ENCODE measurements around the gene GYS1. TPM values are rescaled to one million over a fixed set of nuclear protein-coding genes. Genes with fewer than 3 reads are reported as not detected.

GYS1 gene
- total and polyA plus RNA-seq, 10 of the 15 experiments (the other 5 are each of a cell fraction or from before 2014, with no cell fraction given): 3.7 to 62.0 (median 37.3) TPM

DNA sequence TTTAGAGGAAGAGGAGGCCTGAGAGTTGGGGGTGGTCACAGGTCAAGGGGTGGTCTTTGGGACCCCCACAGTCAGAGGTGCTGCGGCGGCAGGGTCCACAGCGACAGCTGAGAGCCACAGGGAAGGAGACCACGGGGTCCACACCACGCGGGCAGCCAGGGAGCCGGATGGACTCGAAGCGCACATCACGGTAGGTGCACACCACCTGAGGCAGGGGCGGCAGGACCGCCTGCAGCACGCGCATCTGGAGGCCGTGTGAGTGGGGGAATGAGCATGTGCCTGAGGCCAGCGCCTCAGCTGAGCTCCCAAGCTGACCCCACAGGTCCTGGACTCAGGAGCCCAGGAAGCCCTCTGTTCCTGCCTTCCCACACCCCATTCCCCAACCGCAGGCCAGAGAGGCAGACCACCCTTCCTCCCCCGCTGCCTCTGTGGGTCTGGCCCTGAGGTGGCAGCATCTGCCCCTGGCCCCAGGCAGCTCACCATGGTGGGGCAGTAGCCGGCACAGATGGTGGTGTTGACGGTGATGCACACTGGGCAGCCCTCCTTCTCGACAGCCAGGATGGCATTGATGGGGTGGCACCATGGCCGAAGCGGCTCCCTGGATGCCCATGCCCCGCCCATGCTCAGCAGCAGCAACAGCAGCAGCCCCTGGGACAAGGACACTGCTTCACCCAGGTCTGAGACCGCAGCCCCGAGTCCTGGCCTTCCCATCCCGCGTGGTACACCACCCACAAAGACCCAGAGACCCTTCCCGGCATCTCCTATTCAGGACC lies 23.1 kb upstream of the GYS1 start:
- Histone ChIP-seq H2AFZ (ENCODE audit: control insufficient read depth, low read depth, low read length) (no peak overlapping the region), H3K79me2 (ENCODE audit: control insufficient read depth, insufficient read depth, low read length) (no peaks in the 10 kb centered on the region), H3K9me3 (replicated peaks; ENCODE audit: control insufficient read depth, insufficient read depth, low read length) (no peaks in the 10 kb centered on the region), H4K20me1 (ENCODE audit: control insufficient read depth, insufficient read depth) (no peaks in the 10 kb centered on the region), H3K27ac (ENCODE audit: control insufficient read depth, insufficient read depth) (no peak overlapping the region), H3K4me1 (ENCODE audit: control insufficient read depth, insufficient read depth, low read length) (peaks cover 12% of the 10 kb centered on the region), H3K9ac (ENCODE audit: control insufficient read depth, insufficient read depth, low read length) (no peak overlapping the region), H3K4me3 (no peak overlapping the region), H3K27me3 (replicated peaks in 1 of 2; ENCODE audit: control insufficient read depth in 2 of 2, insufficient read depth in 2 of 2, low read length in 1 of 2) (no peaks in the 10 kb centered on the region), H3K4me2 (ENCODE audit: control insufficient read depth, insufficient read depth) (no peak overlapping the region), H3K36me3 (ENCODE audit: control insufficient read depth in 2 of 2, insufficient read depth in 2 of 2, low read length in 1 of 2) (peaks cover 0 to 9% of the 10 kb centered on the region in 2 experiments; a peak in 2 of 4 replicates)
- DNase-seq (ENCODE audit: low read depth, low spot score) (no peak), ATAC-seq (no peak), FAIRE-seq (no peak)
- ChIA-PET RAD21 (ENCODE audit: unreplicated experiment) (no interaction called here), CTCF (no interaction called here), POLR2A (no interaction called here), SMC1A (ENCODE audit: uncharacterized antibody, unreplicated experiment) (no interaction called here)
- intact Hi-C loops (cut with micrococcal nuclease; ENCODE audit: unreplicated experiment) (no loop called here), in situ Hi-C loops (cut with MboI) (no loop called here)
- BruUV-seq (replicated peaks): no TSS peak
- 97% methylated on average over 24 of the region's 29 CpGs for WGBS (ENCODE audit: insufficient coverage, insufficient replicate concordance, low lambda C conversion rate, missing lambda C conversion rate)
- TF ChIP-seq, protein P1, sequence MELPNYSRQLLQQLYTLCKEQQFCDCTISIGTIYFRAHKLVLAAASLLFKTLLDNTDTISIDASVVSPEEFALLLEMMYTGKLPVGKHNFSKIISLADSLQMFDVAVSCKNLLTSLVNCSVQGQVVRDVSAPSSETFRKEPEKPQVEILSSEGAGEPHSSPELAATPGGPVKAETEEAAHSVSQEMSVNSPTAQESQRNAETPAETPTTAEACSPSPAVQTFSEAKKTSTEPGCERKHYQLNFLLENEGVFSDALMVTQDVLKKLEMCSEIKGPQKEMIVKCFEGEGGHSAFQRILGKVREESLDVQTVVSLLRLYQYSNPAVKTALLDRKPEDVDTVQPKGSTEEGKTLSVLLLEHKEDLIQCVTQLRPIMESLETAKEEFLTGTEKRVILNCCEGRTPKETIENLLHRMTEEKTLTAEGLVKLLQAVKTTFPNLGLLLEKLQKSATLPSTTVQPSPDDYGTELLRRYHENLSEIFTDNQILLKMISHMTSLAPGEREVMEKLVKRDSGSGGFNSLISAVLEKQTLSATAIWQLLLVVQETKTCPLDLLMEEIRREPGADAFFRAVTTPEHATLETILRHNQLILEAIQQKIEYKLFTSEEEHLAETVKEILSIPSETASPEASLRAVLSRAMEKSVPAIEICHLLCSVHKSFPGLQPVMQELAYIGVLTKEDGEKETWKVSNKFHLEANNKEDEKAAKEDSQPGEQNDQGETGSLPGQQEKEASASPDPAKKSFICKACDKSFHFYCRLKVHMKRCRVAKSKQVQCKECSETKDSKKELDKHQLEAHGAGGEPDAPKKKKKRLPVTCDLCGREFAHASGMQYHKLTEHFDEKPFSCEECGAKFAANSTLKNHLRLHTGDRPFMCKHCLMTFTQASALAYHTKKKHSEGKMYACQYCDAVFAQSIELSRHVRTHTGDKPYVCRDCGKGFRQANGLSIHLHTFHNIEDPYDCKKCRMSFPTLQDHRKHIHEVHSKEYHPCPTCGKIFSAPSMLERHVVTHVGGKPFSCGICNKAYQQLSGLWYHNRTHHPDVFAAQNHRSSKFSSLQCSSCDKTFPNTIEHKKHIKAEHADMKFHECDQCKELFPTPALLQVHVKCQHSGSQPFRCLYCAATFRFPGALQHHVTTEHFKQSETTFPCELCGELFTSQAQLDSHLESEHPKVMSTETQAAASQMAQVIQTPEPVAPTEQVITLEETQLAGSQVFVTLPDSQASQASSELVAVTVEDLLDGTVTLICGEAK (IDR thresholded peaks at IDR 0.05; ENCODE audit: borderline replicate concordance): no peak
- TF ChIP-seq, protein P2, sequence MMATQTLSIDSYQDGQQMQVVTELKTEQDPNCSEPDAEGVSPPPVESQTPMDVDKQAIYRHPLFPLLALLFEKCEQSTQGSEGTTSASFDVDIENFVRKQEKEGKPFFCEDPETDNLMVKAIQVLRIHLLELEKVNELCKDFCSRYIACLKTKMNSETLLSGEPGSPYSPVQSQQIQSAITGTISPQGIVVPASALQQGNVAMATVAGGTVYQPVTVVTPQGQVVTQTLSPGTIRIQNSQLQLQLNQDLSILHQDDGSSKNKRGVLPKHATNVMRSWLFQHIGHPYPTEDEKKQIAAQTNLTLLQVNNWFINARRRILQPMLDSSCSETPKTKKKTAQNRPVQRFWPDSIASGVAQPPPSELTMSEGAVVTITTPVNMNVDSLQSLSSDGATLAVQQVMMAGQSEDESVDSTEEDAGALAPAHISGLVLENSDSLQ (IDR thresholded peaks at IDR 0.05): no peak
- TF ChIP-seq BCLAF1 (IDR thresholded peaks at IDR 0.05) (no peak), FOXK2 (IDR thresholded peaks at IDR 0.05) (no peak), POLR2A (IDR thresholded peaks at IDR 0.05; ENCODE audit: low read depth, low read length) (0 out of 2 replicates have a peak, but pooled peaks have one; percentile 6), CHD1 (IDR thresholded peaks at IDR 0.05; ENCODE audit: low read depth, low read length) (no peak)

Data from GM12878 (cell line).